ENCODE data around the gene POFUT1. TPM values are rescaled to one million over a fixed set of nuclear protein-coding genes. Genes with fewer than 3 reads are reported as not detected.

Gene POFUT1
- polyA plus RNA-seq, 2 of the 4 experiments (the other 2 are of a cell fraction), result 29.6 to 43.9 TPM

DNA sequence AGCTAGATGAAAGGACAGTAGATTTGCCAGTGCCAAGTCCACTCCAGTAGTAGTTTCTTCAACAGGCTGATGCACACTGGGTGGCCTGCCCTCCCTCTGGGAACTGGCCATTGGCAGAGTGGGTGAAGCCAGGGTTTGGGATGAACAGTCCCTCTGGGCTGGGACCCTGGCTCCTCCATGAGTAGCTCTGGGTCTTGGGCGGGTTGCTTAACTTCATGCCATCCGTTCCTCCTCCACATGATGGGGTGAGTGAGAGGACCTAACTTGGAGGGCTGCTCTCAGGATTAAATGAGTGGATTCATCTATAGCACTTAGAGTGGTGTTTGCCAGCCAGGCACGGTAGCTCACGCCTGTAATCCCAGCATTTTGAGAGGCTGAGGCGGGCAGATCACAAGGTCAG, 47.3 kb upstream of the POFUT1 start:
- Histone ChIP-seq H3K4me2 (no peak overlapping the region), H3K4me1 (peaks cover under 1% of the 10 kb centered on the region; the same call in 2 of the 3 replicates), H3K4me3 (no peak overlapping the region), H3K27ac (no peak overlapping the region), H3K9me3 (no peaks in the 10 kb centered on the region)
- TF ChIP-seq CBX8 (IDR thresholded peaks at IDR 0.05) (no peak), HOXB5 (CRISPR knock-in tag; IDR thresholded peaks at IDR 0.05) (no peak), HEYL (CRISPR knock-in tag; IDR thresholded peaks at IDR 0.05) (no peak), KDM5A (IDR thresholded peaks at IDR 0.05) (no peak), FOXS1 (CRISPR knock-in tag; IDR thresholded peaks at IDR 0.05) (no peak), RAD21 (conservative IDR thresholded peaks at IDR 0.05 in 1 of 2, IDR thresholded peaks at IDR 0.05 in 1 of 2) (no peak), POLR2AphosphoS2 (conservative IDR thresholded peaks at IDR 0.05; ENCODE audit: low read length) (no peak), POLR2A (IDR thresholded peaks at IDR 0.05; ENCODE audit: low read length) (no peak), RCOR1 (IDR thresholded peaks at IDR 0.05; ENCODE audit: low read depth, low read length) (no peak), ZC3H11A (IDR thresholded peaks at IDR 0.05) (no peak)
- TF ChIP-seq, protein P1, sequence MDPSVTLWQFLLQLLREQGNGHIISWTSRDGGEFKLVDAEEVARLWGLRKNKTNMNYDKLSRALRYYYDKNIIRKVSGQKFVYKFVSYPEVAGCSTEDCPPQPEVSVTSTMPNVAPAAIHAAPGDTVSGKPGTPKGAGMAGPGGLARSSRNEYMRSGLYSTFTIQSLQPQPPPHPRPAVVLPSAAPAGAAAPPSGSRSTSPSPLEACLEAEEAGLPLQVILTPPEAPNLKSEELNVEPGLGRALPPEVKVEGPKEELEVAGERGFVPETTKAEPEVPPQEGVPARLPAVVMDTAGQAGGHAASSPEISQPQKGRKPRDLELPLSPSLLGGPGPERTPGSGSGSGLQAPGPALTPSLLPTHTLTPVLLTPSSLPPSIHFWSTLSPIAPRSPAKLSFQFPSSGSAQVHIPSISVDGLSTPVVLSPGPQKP (IDR thresholded peaks at IDR 0.05; ENCODE audit: low read depth, low read length), result no peak
- ChIA-PET CTCF (interaction anchor here (1.0 kb wide), 1 partner anchor 9 kb away, joined by 4 read pairs; no protein-coding TSS in a partner anchor), POLR2A (no interaction called here)
- ATAC-seq (no peak), FAIRE-seq (no peak), DNase-seq (ENCODE audit: low read depth in 1 of 2, low spot score in 1 of 2) (no peak)
- 97% methylated on average over 5 of the region's 5 CpGs for WGBS (ENCODE audit: missing lambda C conversion rate)

DNA sequence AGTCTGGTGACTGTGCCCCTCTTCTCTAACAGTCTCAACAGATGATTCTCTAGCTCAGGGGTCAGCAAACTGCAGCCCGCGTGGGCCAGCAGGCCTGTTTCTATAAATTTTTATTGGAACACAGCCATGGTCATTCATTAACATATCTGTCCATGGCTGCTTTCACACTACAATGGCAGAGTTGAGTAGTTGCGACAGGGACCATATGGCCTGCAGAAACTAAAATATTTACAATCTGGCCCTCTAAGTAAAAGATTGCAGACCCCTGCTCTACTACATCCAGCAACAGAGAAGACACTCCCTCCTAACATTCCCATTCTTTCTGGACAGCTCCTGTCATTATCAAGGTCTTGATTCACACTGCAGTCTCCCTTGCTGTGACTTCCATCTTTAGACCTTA, 45.3 kb upstream of the POFUT1 start:
- H3K27ac ChIP-seq, result no peak overlapping the region
- no peak overlapping the region for H3K4me2 ChIP-seq
- ChIA-PET CTCF (interaction anchor here (0.7 kb wide), 1 partner anchor 16 kb away, joined by 3 read pairs; no protein-coding TSS in a partner anchor), POLR2A (no interaction called here)
- 66% methylated on average over 3 of the region's 3 CpGs for WGBS (ENCODE audit: missing lambda C conversion rate)
- DNase-seq (ENCODE audit: low read depth in 1 of 2, low spot score in 1 of 2), result no peak
- H3K4me1 ChIP-seq, result no peaks in the 10 kb centered on the region
- H3K9me3 ChIP-seq, result no peaks in the 10 kb centered on the region
- TF ChIP-seq, protein P2, sequence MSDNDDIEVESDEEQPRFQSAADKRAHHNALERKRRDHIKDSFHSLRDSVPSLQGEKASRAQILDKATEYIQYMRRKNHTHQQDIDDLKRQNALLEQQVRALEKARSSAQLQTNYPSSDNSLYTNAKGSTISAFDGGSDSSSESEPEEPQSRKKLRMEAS (IDR thresholded peaks at IDR 0.05), result no peak
- TF ChIP-seq BHLHE40 (IDR thresholded peaks at IDR 0.05; ENCODE audit: low read depth, low read length) (no peak), POLR2A (IDR thresholded peaks at IDR 0.05; ENCODE audit: low read length) (no peak), ZC3H11A (IDR thresholded peaks at IDR 0.05) (no peak), KDM1A (IDR thresholded peaks at IDR 0.05; ENCODE audit: low read depth) (no peak), MYC (IDR thresholded peaks at IDR 0.05; ENCODE audit: borderline replicate concordance, low read length) (no peak), NFE2L2 (conservative IDR thresholded peaks at IDR 0.05; ENCODE audit: low read length) (no peak), GATA3 (IDR thresholded peaks at IDR 0.05; ENCODE audit: borderline replicate concordance) (no peak), EP300 (IDR thresholded peaks at IDR 0.05) (no peak), RARB (CRISPR knock-in tag; IDR thresholded peaks at IDR 0.05) (no peak), TP53 (CRISPR knock-in tag; IDR thresholded peaks at IDR 0.05) (no peak), HDAC2 (IDR thresholded peaks at IDR 0.05) (no peak), FOXS1 (CRISPR knock-in tag; IDR thresholded peaks at IDR 0.05) (no peak), NPAS2 (CRISPR knock-in tag; IDR thresholded peaks at IDR 0.05; ENCODE audit: borderline replicate concordance) (no peak), HEYL (CRISPR knock-in tag; IDR thresholded peaks at IDR 0.05) (no peak), ZNF302 (CRISPR knock-in tag; IDR thresholded peaks at IDR 0.05) (no peak)
- TF ChIP-seq, protein P3, sequence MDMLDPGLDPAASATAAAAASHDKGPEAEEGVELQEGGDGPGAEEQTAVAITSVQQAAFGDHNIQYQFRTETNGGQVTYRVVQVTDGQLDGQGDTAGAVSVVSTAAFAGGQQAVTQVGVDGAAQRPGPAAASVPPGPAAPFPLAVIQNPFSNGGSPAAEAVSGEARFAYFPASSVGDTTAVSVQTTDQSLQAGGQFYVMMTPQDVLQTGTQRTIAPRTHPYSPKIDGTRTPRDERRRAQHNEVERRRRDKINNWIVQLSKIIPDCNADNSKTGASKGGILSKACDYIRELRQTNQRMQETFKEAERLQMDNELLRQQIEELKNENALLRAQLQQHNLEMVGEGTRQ (IDR thresholded peaks at IDR 0.05), result no peak
- TF ChIP-seq, protein P4, sequence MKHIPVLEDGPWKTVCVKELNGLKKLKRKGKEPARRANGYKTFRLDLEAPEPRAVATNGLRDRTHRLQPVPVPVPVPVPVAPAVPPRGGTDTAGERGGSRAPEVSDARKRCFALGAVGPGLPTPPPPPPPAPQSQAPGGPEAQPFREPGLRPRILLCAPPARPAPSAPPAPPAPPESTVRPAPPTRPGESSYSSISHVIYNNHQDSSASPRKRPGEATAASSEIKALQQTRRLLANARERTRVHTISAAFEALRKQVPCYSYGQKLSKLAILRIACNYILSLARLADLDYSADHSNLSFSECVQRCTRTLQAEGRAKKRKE (CRISPR knock-in tag; IDR thresholded peaks at IDR 0.05; ENCODE audit: low read depth), result no peak
- TF ChIP-seq, protein P5, sequence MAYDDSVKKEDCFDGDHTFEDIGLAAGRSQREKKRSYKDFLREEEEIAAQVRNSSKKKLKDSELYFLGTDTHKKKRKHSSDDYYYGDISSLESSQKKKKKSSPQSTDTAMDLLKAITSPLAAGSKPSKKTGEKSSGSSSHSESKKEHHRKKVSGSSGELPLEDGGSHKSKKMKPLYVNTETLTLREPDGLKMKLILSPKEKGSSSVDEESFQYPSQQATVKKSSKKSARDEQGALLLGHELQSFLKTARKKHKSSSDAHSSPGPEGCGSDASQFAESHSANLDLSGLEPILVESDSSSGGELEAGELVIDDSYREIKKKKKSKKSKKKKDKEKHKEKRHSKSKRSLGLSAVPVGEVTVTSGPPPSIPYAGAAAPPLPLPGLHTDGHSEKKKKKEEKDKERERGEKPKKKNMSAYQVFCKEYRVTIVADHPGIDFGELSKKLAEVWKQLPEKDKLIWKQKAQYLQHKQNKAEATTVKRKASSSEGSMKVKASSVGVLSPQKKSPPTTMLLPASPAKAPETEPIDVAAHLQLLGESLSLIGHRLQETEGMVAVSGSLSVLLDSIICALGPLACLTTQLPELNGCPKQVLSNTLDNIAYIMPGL (CRISPR knock-in tag; IDR thresholded peaks at IDR 0.05; ENCODE audit: borderline replicate concordance), result no peak
- no peak overlapping the region for H3K4me3 ChIP-seq
- FAIRE-seq, result no peak
- ATAC-seq, result no peak

Measured in A549 (cell line).